Measurements from ENCODE around the gene PPM1A.
"Not testable (repeated sequence)": the region's sequence is repeated elsewhere in the genome, so short reads cannot be mapped to it uniquely, and the experiment has no call there.

Gene PPM1A

GRCh38 chr14:60272177-60272576, 23.2 kb downstream of the PPM1A start:
- no peak for DNase-seq

DNA sequence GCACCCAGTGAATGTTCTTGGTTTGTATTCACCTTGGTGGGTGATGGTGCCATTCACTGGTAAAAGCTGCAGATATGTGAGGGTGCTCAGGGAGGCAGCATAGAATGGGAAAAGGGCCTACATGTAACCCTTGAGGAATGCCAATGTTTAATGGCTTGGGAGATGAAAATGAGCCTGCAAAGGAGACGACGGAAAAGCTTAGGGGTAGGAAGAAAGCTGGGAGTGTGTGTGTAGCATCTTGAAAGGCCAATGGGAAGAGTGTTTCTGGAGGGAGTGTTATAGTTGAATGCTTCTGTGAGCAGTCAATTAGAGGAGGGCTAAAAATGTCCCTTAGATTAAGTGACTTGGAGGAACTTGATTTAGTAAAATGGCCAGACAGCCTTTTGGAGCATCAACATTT, 24.9 kb downstream of the PPM1A start:
- no peak for DNase-seq

- DNase-seq, result no peak
These were observed 25.4 kb downstream of the PPM1A start for GRCh38 chr14:60274448-60274847.

DNA sequence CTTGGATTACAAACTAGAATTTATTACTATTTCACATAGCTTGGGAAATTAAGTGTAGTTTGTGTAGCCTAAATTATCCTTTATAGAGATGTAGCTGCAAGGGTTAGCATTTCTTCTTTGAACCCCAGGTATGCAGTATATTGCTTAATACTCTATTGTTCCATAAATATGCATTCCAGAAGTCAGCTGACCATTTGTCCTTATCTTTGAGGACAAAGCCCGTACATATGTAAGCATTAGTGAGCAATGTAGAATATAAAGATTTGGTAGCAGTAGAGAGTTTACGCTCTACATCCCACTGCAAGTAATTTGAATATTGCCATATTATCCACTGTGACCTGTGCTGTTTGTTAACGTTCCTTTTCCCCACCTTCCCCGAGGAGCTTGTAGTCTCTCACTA, 26.9 kb downstream of the PPM1A start:
- DNase-seq, result no peak

GRCh38 chr14:60276347-60276746, 27.3 kb downstream of the PPM1A start:
- no peak for DNase-seq

DNA sequence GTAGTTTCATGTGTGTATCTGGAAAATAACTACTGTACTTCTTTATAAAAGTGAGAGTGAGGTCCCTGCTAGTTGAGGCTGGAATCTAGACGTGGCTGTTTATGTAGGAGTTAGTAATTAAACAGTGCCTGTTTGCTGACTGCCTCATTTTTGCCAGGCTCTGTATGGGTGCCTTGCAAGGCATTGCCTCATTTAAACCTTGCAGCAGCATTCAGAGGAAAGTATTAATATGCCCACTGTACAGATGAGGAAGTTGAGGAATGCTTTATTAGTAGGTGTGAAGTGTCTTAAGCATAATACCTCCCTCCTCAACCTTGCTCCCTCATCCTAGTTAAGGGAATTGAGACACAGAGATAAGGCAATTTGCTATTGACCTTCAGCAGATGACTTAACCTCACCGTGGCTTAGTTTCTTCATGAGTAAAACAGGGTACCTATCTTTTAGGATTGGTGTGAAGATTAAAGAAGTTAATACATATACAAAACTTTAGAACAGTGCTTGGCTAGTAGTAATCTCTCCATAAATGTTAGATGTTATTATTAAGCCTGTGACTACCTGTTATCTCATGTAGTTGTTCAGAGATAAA, 28.7 kb downstream of the PPM1A start:
- DNase-seq, result no peak

DNA sequence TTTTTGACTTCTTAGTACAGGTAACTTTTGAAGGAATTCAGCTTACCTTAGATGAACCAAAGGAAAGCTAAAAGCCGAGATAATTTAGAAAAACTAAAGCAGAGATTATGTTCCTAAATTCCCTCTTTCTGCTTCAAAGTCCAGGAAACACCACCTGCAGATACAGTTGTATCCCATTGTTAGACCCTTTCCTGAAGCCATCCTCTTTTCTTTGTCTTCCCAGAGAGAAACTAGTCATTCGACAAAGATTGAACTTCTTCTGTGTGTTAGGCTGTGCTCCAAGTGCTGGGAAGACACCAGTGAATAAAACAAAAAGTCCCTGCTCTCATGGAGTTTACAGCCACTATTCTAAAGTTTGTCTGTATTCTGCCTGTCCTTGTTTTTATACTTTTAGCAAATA, 29.3 kb downstream of the PPM1A start:
- DNase-seq, result no peak

DNA sequence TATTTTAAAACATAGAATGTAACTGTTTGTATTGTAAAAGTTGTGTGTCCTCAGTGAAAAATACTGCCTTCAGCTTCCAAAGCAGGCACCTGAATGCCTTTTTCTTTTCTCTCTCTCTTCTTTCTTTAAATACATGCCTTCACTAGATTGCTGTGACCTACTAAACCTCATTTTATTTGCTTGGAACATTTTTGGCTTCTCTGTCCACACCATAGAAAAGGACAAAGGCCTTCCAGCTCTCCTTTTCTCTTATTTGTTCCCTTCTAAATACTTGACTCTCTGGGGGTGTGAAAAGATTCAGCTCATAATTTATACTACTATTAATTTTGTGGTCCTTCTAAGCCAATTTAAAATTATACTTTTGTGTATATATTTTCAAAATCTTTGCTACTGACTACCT, 38.4 kb downstream of the PPM1A start:
- no peak for DNase-seq

DNA sequence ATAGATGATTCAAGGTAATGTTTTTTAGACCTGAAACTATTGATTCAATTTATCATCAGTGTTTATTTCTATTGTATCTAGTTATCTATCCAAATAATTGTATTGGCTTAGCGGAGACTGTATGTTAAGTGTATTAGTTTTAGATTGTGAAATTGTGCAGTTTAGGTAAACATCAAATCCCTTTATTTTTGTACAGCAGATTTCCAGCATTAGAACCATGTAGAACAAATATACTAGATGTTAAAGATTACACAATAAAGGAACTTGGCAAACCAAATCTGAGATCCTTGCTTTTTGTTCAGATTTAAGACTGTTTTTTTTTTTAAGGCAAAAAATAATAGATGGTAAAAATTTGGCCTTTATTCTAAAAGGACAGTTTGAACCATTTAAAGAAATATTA, 39.3 kb downstream of the PPM1A start:
- no peak for DNase-seq

DNA sequence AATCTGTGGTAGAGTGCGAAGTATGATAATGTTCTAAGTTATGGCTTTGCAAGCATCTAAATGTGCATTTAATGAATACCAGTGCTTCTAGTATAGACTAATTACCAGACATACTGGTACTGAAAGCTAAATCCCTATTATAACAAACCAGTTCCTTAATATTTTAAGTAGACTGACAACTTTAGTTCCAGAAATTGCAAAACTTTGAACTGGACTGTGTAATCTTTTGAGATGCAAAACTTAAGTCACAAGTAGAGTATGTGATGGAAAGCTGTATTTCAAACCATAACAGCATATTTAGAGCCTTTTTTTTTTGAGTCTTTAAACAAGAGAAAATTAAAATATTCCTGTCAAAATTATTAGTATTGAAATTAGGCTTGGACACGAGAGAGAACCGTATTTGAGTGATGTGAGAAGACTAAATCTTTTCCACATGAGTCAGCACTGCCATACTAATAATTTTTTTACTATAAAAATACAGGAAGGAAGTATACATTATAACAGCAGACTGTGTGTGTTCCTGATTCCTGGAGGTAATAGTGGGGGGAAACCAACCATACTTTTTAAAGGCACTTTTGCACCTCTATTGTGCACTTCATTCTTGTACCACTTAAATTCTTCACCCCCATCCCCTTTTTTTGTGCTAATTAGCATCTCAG, 45.5 kb downstream of the PPM1A start:
- DNase-seq, result no peak

GRCh38 chr14:60300019-60300418, 51.0 kb downstream of the PPM1A start:
- DNase-seq, result no peak

DNA sequence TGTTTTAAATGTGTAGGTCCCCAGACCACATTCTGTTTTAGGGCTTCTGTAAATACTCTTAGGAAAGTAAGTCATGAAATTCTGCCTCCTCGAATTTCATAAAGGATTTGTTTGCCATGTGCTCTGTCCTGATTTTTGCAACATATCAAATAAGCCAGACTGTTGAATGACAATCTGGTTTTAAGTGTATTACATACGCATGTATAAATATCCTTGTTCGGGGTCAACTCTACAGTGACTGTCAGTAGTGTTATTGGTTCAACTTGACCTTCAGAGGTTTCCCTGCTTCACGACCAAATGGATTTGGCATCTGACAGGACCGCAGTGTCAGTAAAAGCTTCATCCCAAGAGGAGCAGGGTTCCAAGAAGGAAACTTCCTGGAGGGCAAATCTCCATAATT, 52.7 kb downstream of the PPM1A start:
- DNase-seq, result no peak

DNA sequence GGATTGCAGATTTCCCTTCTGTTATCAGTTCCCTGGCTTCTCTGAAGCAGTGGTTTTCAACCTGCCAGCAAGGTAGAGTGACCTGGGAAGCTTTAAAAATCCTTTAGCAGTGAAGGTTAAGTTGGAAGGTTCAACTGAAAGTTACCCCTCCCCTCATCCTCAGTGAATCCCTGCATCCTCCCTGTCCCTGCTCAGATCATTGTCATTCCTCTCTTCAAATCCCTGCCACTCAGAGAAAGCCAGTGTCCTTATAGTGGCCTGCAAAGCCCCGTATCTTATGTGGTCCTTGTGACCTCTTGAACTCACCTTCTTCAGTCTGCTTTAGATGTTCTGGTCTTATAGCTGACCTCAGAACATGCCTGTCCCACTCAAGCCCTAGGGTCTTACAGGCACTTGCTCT, 53.6 kb downstream of the PPM1A start:
- DNase-seq, result no peak

GRCh38 chr14:60303745-60304144, 54.7 kb downstream of the PPM1A start:
- no peak for DNase-seq

GRCh38 chr14:60304509-60304908, 55.5 kb downstream of the PPM1A start:
- no peak for DNase-seq

DNA sequence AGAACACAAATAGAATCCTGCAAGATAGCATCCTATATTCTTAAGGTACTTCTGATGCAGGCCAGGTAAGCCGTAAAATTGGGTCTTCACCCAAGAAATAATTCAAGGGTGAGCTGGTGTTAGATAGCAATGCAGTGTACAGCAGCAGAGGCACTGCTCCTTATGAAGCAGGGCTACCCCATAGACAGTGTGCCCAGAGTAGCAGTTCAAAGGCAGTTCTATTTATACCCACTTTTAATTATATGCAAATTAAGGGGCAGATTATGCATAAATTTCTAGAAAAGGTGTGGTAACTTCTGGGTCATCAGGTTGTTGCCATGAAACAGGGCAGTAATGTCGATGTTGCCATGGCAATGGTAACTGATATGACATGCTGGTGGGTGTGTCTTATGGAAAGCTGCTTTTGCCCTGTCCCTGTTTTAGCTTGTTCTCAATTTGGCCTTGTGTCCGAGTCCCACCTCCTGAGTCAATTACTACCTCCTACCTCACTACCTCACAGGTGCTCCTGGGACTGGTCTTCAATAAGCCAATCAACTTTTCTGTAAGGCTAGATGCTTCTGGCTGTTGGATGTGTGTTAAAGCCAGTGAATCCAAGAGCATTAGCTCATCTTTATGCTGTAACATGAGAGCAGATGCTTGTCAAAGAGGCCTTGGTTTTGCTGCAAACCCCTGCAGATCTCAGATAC, 61.0 kb downstream of the PPM1A start:
- DNase-seq, result no peak

GRCh38 chr14:60311417-60311816, 62.4 kb downstream of the PPM1A start:
- DNase-seq, result no peak

- DNase-seq, result no peak
These were observed 64.1 kb downstream of the PPM1A start for GRCh38 chr14:60313093-60313492.

GRCh38 chr14:60315196-60315990, 66.4 kb downstream of the PPM1A start:
- no peak for DNase-seq

DNA sequence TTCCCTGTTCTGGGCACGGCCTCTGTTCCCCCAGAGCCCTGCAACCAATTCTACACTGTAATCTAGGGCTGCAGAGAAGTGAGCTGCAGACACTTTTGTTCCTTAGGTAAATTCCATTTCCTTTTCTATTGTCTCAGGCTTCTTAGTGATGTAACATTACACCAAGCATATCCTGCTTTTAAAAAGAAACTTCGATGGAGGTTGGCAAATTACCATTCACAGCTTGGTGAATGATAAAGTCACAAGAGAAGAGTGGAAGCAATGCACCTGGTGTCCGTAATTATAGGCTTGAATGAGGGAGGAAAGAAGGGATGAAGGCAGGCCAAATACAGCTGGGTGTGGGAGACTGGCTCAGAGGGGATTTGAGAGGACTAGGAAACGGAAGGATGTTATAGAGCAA, 68.6 kb downstream of the PPM1A start:
- no peak for DNase-seq

- DNase-seq, result not testable (repeated sequence)
These were observed 71.8 kb downstream of the PPM1A start for GRCh38 chr14:60320860-60321259.

GRCh38 chr14:60323199-60323896, 74.3 kb downstream of the PPM1A start:
- no peak for DNase-seq

- no peak for DNase-seq
These were observed 75.8 kb downstream of the PPM1A start for GRCh38 chr14:60324837-60325236.

Measured in activated naive CD4-positive, alpha-beta T cell treated with Interleukin-2 at 50 U/mL for 16 hours (primary cell).